ENCODE measurements around the gene TNFAIP8. TPM values are rescaled to one million over a fixed set of nuclear protein-coding genes. Genes with fewer than 3 reads are reported as not detected.

The TNFAIP8 gene
- total and polyA plus RNA-seq, 2 experiments from 2014 or later = 10.6 to 29.2 TPM

DNA sequence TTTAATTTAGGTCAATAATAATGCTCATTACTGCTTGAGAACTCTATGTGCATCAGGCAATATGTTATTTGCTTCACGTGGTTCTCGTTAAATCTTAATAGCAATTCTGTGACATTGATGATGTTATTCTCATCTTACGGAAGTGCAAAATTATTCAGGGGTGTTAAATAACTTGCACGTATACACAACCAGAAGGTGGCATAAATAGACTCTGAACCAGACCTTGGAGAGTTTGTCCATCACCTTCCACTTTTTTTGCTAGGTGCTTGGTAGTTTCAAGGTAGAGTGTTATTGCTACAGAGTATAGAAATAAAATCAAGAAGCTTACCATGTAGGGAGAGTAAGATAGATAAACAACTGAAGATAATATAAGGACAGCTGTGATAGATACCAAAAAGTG lies 23.6 kb upstream of the TNFAIP8 start:
- H3K4me1 ChIP-seq (ENCODE audit: insufficient read depth) = peaks cover 22% of the 10 kb centered on the region
- no peak overlapping the region for H3K4me2 ChIP-seq
- H3K27ac ChIP-seq (ENCODE audit: low read depth) = no peak overlapping the region
- no peaks in the 10 kb centered on the region for H3K9me2 ChIP-seq (ENCODE audit: insufficient read depth)
- H3K27me3 Mint-ChIP-seq (ENCODE audit: insufficient read depth, low read depth, poor library complexity) = peaks cover 2% of the 10 kb centered on the region
- no peaks in the 10 kb centered on the region for H3K36me3 Mint-ChIP-seq (ENCODE audit: low read depth)
- no peaks in the 10 kb centered on the region for H3K79me2 ChIP-seq (replicated peaks; ENCODE audit: insufficient read depth)
- ATAC-seq (no peak), DNase-seq (ENCODE audit: low spot score) (no peak)
- TF ChIP-seq STAT1 (IDR thresholded peaks at IDR 0.05; ENCODE audit: unreplicated experiment) (no peak), POLR2AphosphoS5 (IDR thresholded peaks at IDR 0.05; ENCODE audit: low read depth) (no peak), CREB1 (CRISPR knock-in tag; IDR thresholded peaks at IDR 0.05; ENCODE audit: low read depth) (no peak), ZNF114 (CRISPR knock-in tag; IDR thresholded peaks at IDR 0.05) (no peak), EZH2 (IDR thresholded peaks at IDR 0.05; ENCODE audit: low read depth, unreplicated experiment) (no peak), JUNB (IDR thresholded peaks at IDR 0.05; ENCODE audit: unreplicated experiment) (no peak), NANOG (IDR thresholded peaks at IDR 0.05; ENCODE audit: borderline replicate concordance) (no peak), EZH2phosphoT487 (IDR thresholded peaks at IDR 0.05; ENCODE audit: unreplicated experiment) (no peak), ZNF331 (CRISPR knock-in tag; IDR thresholded peaks at IDR 0.05; ENCODE audit: low read depth) (no peak)
- TF ChIP-seq, protein P1, sequence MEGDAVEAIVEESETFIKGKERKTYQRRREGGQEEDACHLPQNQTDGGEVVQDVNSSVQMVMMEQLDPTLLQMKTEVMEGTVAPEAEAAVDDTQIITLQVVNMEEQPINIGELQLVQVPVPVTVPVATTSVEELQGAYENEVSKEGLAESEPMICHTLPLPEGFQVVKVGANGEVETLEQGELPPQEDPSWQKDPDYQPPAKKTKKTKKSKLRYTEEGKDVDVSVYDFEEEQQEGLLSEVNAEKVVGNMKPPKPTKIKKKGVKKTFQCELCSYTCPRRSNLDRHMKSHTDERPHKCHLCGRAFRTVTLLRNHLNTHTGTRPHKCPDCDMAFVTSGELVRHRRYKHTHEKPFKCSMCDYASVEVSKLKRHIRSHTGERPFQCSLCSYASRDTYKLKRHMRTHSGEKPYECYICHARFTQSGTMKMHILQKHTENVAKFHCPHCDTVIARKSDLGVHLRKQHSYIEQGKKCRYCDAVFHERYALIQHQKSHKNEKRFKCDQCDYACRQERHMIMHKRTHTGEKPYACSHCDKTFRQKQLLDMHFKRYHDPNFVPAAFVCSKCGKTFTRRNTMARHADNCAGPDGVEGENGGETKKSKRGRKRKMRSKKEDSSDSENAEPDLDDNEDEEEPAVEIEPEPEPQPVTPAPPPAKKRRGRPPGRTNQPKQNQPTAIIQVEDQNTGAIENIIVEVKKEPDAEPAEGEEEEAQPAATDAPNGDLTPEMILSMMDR (conservative IDR thresholded peaks at IDR 0.05; ENCODE audit: low read depth in 2 of 2) = no peak
- TF ChIP-seq, protein P2, sequence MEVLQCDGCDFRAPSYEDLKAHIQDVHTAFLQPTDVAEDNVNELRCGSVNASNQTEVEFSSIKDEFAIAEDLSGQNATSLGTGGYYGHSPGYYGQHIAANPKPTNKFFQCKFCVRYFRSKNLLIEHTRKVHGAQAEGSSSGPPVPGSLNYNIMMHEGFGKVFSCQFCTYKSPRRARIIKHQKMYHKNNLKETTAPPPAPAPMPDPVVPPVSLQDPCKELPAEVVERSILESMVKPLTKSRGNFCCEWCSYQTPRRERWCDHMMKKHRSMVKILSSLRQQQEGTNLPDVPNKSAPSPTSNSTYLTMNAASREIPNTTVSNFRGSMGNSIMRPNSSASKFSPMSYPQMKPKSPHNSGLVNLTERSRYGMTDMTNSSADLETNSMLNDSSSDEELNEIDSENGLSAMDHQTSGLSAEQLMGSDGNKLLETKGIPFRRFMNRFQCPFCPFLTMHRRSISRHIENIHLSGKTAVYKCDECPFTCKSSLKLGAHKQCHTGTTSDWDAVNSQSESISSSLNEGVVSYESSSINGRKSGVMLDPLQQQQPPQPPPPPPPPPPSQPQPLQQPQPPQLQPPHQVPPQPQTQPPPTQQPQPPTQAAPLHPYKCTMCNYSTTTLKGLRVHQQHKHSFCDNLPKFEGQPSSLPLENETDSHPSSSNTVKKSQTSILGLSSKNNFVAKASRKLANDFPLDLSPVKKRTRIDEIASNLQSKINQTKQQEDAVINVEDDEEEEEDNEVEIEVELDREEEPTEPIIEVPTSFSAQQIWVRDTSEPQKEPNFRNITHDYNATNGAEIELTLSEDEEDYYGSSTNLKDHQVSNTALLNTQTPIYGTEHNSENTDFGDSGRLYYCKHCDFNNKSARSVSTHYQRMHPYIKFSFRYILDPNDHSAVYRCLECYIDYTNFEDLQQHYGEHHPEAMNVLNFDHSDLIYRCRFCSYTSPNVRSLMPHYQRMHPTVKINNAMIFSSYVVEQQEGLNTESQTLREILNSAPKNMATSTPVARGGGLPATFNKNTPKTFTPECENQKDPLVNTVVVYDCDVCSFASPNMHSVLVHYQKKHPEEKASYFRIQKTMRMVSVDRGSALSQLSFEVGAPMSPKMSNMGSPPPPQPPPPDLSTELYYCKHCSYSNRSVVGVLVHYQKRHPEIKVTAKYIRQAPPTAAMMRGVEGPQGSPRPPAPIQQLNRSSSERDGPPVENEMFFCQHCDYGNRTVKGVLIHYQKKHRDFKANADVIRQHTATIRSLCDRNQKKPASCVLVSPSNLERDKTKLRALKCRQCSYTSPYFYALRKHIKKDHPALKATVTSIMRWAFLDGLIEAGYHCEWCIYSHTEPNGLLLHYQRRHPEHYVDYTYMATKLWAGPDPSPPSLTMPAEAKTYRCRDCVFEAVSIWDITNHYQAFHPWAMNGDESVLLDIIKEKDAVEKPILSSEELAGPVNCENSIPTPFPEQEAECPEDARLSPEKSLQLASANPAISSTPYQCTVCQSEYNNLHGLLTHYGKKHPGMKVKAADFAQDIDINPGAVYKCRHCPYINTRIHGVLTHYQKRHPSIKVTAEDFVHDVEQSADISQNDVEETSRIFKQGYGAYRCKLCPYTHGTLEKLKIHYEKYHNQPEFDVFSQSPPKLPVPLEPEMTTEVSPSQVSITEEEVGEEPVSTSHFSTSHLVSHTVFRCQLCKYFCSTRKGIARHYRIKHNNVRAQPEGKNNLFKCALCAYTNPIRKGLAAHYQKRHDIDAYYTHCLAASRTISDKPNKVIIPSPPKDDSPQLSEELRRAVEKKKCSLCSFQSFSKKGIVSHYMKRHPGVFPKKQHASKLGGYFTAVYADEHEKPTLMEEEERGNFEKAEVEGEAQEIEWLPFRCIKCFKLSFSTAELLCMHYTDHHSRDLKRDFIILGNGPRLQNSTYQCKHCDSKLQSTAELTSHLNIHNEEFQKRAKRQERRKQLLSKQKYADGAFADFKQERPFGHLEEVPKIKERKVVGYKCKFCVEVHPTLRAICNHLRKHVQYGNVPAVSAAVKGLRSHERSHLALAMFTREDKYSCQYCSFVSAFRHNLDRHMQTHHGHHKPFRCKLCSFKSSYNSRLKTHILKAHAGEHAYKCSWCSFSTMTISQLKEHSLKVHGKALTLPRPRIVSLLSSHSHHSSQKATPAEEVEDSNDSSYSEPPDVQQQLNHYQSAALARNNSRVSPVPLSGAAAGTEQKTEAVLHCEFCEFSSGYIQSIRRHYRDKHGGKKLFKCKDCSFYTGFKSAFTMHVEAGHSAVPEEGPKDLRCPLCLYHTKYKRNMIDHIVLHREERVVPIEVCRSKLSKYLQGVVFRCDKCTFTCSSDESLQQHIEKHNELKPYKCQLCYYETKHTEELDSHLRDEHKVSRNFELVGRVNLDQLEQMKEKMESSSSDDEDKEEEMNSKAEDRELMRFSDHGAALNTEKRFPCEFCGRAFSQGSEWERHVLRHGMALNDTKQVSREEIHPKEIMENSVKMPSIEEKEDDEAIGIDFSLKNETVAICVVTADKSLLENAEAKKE (CRISPR knock-in tag; IDR thresholded peaks at IDR 0.05) = no peak
- TF ChIP-seq, protein P3, sequence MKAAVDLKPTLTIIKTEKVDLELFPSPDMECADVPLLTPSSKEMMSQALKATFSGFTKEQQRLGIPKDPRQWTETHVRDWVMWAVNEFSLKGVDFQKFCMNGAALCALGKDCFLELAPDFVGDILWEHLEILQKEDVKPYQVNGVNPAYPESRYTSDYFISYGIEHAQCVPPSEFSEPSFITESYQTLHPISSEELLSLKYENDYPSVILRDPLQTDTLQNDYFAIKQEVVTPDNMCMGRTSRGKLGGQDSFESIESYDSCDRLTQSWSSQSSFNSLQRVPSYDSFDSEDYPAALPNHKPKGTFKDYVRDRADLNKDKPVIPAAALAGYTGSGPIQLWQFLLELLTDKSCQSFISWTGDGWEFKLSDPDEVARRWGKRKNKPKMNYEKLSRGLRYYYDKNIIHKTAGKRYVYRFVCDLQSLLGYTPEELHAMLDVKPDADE (IDR thresholded peaks at IDR 0.05) = no peak
- TF ChIP-seq, protein P4, sequence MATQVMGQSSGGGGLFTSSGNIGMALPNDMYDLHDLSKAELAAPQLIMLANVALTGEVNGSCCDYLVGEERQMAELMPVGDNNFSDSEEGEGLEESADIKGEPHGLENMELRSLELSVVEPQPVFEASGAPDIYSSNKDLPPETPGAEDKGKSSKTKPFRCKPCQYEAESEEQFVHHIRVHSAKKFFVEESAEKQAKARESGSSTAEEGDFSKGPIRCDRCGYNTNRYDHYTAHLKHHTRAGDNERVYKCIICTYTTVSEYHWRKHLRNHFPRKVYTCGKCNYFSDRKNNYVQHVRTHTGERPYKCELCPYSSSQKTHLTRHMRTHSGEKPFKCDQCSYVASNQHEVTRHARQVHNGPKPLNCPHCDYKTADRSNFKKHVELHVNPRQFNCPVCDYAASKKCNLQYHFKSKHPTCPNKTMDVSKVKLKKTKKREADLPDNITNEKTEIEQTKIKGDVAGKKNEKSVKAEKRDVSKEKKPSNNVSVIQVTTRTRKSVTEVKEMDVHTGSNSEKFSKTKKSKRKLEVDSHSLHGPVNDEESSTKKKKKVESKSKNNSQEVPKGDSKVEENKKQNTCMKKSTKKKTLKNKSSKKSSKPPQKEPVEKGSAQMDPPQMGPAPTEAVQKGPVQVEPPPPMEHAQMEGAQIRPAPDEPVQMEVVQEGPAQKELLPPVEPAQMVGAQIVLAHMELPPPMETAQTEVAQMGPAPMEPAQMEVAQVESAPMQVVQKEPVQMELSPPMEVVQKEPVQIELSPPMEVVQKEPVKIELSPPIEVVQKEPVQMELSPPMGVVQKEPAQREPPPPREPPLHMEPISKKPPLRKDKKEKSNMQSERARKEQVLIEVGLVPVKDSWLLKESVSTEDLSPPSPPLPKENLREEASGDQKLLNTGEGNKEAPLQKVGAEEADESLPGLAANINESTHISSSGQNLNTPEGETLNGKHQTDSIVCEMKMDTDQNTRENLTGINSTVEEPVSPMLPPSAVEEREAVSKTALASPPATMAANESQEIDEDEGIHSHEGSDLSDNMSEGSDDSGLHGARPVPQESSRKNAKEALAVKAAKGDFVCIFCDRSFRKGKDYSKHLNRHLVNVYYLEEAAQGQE (IDR thresholded peaks at IDR 0.05; ENCODE audit: unreplicated experiment) = no peak
- no peak overlapping the region for H2AFZ ChIP-seq
- H4K20me1 ChIP-seq (replicated peaks; ENCODE audit: insufficient read depth) = no peaks in the 10 kb centered on the region; the same call in 1 of the 2 replicates
- no peak overlapping the region for H3K4me3 ChIP-seq
- no peak overlapping the region for H3K4me3 Mint-ChIP-seq
- H3K27me3 ChIP-seq (ENCODE audit: insufficient read depth) = no peaks in the 10 kb centered on the region
- H3K9me3 Mint-ChIP-seq = no peaks in the 10 kb centered on the region
- H3K4me1 Mint-ChIP-seq = peaks cover 23% of the 10 kb centered on the region
- H3K36me3 ChIP-seq (ENCODE audit: insufficient read depth) = no peaks in the 10 kb centered on the region
- no peak overlapping the region for H3K27ac Mint-ChIP-seq
- H3F3A ChIP-seq (replicated peaks; ENCODE audit: low read depth) = no peaks in the 10 kb centered on the region

All from GM23338 (cell line).